Skeletal muscle satellite cell (primary cell): ENCODE results near the gene EDA.

Experiments
- H3K27me3 ChIP-seq: 2 replicates; pipeline ENCODE4 v1.7.0; 2013; ENCODE audit warnings: low read length; ENCODE audit not compliant: control insufficient read depth, insufficient read depth
- H3K36me3 ChIP-seq: 2 replicates; pipeline ENCODE4 v1.7.0; 2013; ENCODE audit warnings: mild to moderate bottlenecking, control low read depth, low read length; ENCODE audit not compliant: insufficient read depth
- H3K4me1 ChIP-seq: 2 replicates; pipeline ENCODE4 v1.7.0; 2013; ENCODE audit warnings: low read length; ENCODE audit not compliant: control insufficient read depth, insufficient read depth
- H3K4me2 ChIP-seq: 2 replicates; pipeline ENCODE4 v1.7.0; 2013; ENCODE audit warnings: mild to moderate bottlenecking, low read length
- H3K4me3 ChIP-seq: 2 replicates; pipeline ENCODE4 v1.7.0; 2013; ENCODE audit warnings: low read length
- H3K9ac ChIP-seq: 2 replicates; pipeline ENCODE4 v1.7.0; 2013; ENCODE audit warnings: mild to moderate bottlenecking, low read depth, low read length, moderate library complexity
- H3K9me3 ChIP-seq: replicated peaks from 2 replicates; pipeline ENCODE4 v1.7.0; 2013; ENCODE audit warnings: mild to moderate bottlenecking, control low read depth, low read length

Gene EDA

GRCh38 chrX:70001708-70002341 lies 385.9 kb downstream of the EDA start:
- Histone ChIP-seq H3K36me3 (no peaks in the 10 kb centered on the region), H3K4me1 (no peaks in the 10 kb centered on the region), H3K9ac (no peak overlapping the region), H3K27me3 (peaks cover 3% of the 10 kb centered on the region), H3K4me3 (no peak overlapping the region), H3K9me3 (no peaks in the 10 kb centered on the region), H3K4me2 (no peak overlapping the region)

GRCh38 chrX:70007946-70008345 lies 392.0 kb downstream of the EDA start:
- Histone ChIP-seq H3K9ac (no peak overlapping the region), H3K4me1 (no peaks in the 10 kb centered on the region)

GRCh38 chrX:70009049-70009448 lies 393.1 kb downstream of the EDA start:
- H3K4me2 ChIP-seq = no peak overlapping the region
- no peak overlapping the region for H3K4me3 ChIP-seq
- no peaks in the 10 kb centered on the region for H3K36me3 ChIP-seq
- no peaks in the 10 kb centered on the region for H3K4me1 ChIP-seq
- H3K9ac ChIP-seq = no peak overlapping the region
- H3K27me3 ChIP-seq = peaks cover 13% of the 10 kb centered on the region
- H3K9me3 ChIP-seq = no peaks in the 10 kb centered on the region

More at GRCh38 chrX:70007946-70008345, 392.0 kb downstream of the EDA start:
- no peak overlapping the region for H3K4me2 ChIP-seq
- H3K27me3 ChIP-seq = peaks cover 9% of the 10 kb centered on the region
- H3K36me3 ChIP-seq = no peaks in the 10 kb centered on the region
- no peaks in the 10 kb centered on the region for H3K9me3 ChIP-seq
- H3K4me3 ChIP-seq = no peak overlapping the region

- H3K4me3 ChIP-seq = no peak overlapping the region
- no peak overlapping the region for H3K4me2 ChIP-seq
- H3K27me3 ChIP-seq = peaks cover 18% of the 10 kb centered on the region
- H3K4me1 ChIP-seq = no peaks in the 10 kb centered on the region
- no peaks in the 10 kb centered on the region for H3K36me3 ChIP-seq
- no peak overlapping the region for H3K9ac ChIP-seq
- no peaks in the 10 kb centered on the region for H3K9me3 ChIP-seq
These were observed 394.1 kb downstream of the EDA start for GRCh38 chrX:70009970-70010369.

- Histone ChIP-seq H3K9me3 (no peaks in the 10 kb centered on the region), H3K4me2 (no peak overlapping the region), H3K36me3 (no peaks in the 10 kb centered on the region), H3K4me1 (no peaks in the 10 kb centered on the region), H3K9ac (no peak overlapping the region), H3K27me3 (peaks cover 21% of the 10 kb centered on the region), H3K4me3 (no peak overlapping the region)
These were observed 396.8 kb downstream of the EDA start for GRCh38 chrX:70012756-70013155.

- Histone ChIP-seq H3K36me3 (no peaks in the 10 kb centered on the region), H3K27me3 (peaks cover 21% of the 10 kb centered on the region), H3K4me2 (no peak overlapping the region), H3K4me1 (no peaks in the 10 kb centered on the region), H3K4me3 (no peak overlapping the region), H3K9me3 (no peaks in the 10 kb centered on the region), H3K9ac (no peak overlapping the region)
These were observed 397.8 kb downstream of the EDA start for GRCh38 chrX:70013466-70014381.

GRCh38 chrX:70016513-70016912 lies 400.6 kb downstream of the EDA start:
- no peaks in the 10 kb centered on the region for H3K9me3 ChIP-seq
- H3K4me2 ChIP-seq = no peak overlapping the region
- H3K36me3 ChIP-seq = no peaks in the 10 kb centered on the region
- no peak overlapping the region for H3K9ac ChIP-seq
- H3K4me1 ChIP-seq = no peaks in the 10 kb centered on the region
- peaks cover 21% of the 10 kb centered on the region for H3K27me3 ChIP-seq
- no peak overlapping the region for H3K4me3 ChIP-seq

- Histone ChIP-seq H3K4me1 (peaks cover 3% of the 10 kb centered on the region), H3K9ac (no peak overlapping the region), H3K4me3 (no peak overlapping the region), H3K27me3 (no peaks in the 10 kb centered on the region), H3K36me3 (no peaks in the 10 kb centered on the region), H3K9me3 (no peaks in the 10 kb centered on the region), H3K4me2 (no peak overlapping the region)
These were observed 406.7 kb downstream of the EDA start for GRCh38 chrX:70022616-70023015.

GRCh38 chrX:70025464-70025863 lies 409.6 kb downstream of the EDA start:
- Histone ChIP-seq H3K4me1 (peaks cover 3% of the 10 kb centered on the region), H3K9me3 (no peaks in the 10 kb centered on the region), H3K27me3 (peaks cover 3% of the 10 kb centered on the region), H3K9ac (no peak overlapping the region), H3K4me2 (no peak overlapping the region), H3K36me3 (no peaks in the 10 kb centered on the region), H3K4me3 (no peak overlapping the region)

- peaks cover 5% of the 10 kb centered on the region for H3K27me3 ChIP-seq
- no peak overlapping the region for H3K4me2 ChIP-seq
- no peak overlapping the region for H3K4me3 ChIP-seq
- peaks cover 3% of the 10 kb centered on the region for H3K4me1 ChIP-seq
- H3K36me3 ChIP-seq = no peaks in the 10 kb centered on the region
- H3K9me3 ChIP-seq = no peaks in the 10 kb centered on the region
- no peak overlapping the region for H3K9ac ChIP-seq
These were observed 410.4 kb downstream of the EDA start for GRCh38 chrX:70026112-70026850.

GRCh38 chrX:70026851-70027200 lies 410.9 kb downstream of the EDA start:
- Histone ChIP-seq H3K9ac (no peak overlapping the region), H3K4me3 (no peak overlapping the region), H3K4me2 (no peak overlapping the region), H3K27me3 (peaks cover 7% of the 10 kb centered on the region), H3K9me3 (no peaks in the 10 kb centered on the region), H3K4me1 (peaks cover 3% of the 10 kb centered on the region), H3K36me3 (no peaks in the 10 kb centered on the region)
